ENCODE results near the gene MYOZ3. TPM values are rescaled to one million over a fixed set of nuclear protein-coding genes. Genes with fewer than 3 reads are reported as not detected.

The MYOZ3 gene
- total RNA-seq, 1 experiment from 2014 or later, result not detected

- no TSS peak for BruUV-seq (replicated peaks)
- Histone ChIP-seq H4K20me1 (ENCODE audit: insufficient read depth) (no peaks in the 10 kb centered on the region), H3K27me3 (ENCODE audit: insufficient read depth, low read depth) (no peaks in the 10 kb centered on the region), H3K36me3 (ENCODE audit: low read depth) (no peaks in the 10 kb centered on the region), H3K4me2 (no peak overlapping the region; the same call in 1 of the 2 replicates), H2AFZ (no peak overlapping the region), H3K79me2 (ENCODE audit: low read depth) (no peaks in the 10 kb centered on the region), H3F3A (ENCODE audit: insufficient read depth, low read depth) (peaks cover 26% of the 10 kb centered on the region), H3K9me3 (ENCODE audit: insufficient read depth, low read depth) (no peaks in the 10 kb centered on the region), H3K4me3 (no peak overlapping the region), H3K27ac (no peak overlapping the region), H3K4me1 (replicated peaks; ENCODE audit: insufficient read depth) (peaks cover 48% of the 10 kb centered on the region), H3K9me2 (ENCODE audit: insufficient read depth) (no peaks in the 10 kb centered on the region)
- peak; percentile 42 to 43 for DNase-seq
- ChIA-PET CTCF (no interaction called here), POLR2A (ENCODE audit: unreplicated experiment) (interaction anchor here (0.6 kb wide), 1 partner anchor 30 kb away, joined by 6 read pairs; no protein-coding TSS in a partner anchor)
- intact Hi-C loops (cut with micrococcal nuclease; ENCODE audit: unreplicated experiment), result no loop called here
- TF ChIP-seq CTCF (conservative IDR thresholded peaks at IDR 0.05) (no peak), EZH2 (IDR thresholded peaks at IDR 0.05; ENCODE audit: low read depth) (no peak)
Observed at GRCh38 chr5:150645070-150645700, 15.9 kb upstream of the MYOZ3 start.

DNA sequence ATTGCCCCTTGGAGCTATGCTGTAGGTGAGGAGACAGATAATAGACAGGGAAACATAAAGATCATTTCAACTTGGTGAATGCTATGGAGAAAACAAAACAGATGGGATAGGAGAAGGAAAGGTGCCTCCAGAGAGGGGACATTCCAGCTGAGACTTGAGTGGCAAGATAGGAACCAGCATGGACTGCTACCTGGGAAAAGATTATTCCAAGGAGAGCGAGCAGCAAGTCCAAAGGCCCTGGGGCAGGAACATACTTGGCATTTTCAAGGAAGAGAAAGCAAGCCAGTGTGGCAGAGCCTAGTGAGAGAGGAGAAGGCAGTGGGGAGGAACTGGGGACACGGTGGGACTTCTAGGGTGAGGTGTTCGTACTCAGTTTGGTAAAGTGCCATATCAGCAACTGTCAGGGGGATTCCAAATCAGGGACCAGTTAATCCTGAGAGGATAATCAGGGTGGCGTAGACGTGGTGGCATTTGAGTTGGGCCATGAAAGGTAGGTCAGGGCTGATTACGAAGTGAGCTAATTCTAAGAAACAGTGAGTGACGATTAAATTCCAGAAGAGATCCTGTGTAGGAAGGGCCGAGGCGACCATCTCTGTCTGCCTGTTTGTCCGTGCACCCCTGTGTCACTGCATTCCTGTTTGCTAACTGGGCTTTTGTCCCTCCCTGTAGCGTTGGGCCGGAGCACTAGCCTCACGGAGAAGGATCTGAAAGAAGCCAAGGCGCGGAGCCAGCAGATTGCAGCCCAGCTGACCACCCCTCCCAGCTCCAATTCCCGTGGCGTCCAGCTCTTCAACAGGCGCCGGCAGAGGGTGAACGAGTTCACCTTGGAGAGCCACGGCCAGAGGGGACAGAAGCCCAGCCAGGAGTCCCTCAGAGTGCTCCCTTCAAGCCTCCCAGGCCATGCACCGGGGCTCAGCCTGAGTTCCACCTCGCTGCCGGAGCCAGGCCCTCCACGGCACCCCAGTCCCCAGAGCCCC, 13.5 kb upstream of the MYOZ3 start:
- POLR2A ChIA-PET (ENCODE audit: unreplicated experiment), result no interaction called here
- Histone ChIP-seq H3K9me2 (ENCODE audit: insufficient read depth) (no peaks in the 10 kb centered on the region), H3K9me3 (ENCODE audit: insufficient read depth, low read depth) (no peaks in the 10 kb centered on the region), H4K20me1 (ENCODE audit: insufficient read depth) (no peaks in the 10 kb centered on the region), H2AFZ (no peak overlapping the region), H3K4me2 (no peak overlapping the region), H3K27me3 (ENCODE audit: insufficient read depth, low read depth) (no peaks in the 10 kb centered on the region), H3K4me1 (replicated peaks; ENCODE audit: insufficient read depth) (peaks cover 35% of the 10 kb centered on the region), H3K79me2 (ENCODE audit: low read depth) (no peaks in the 10 kb centered on the region), H3F3A (ENCODE audit: insufficient read depth, low read depth) (peaks cover 11% of the 10 kb centered on the region; the same call in 1 of the 2 replicates), H3K4me3 (no peak overlapping the region), H3K36me3 (ENCODE audit: low read depth) (no peaks in the 10 kb centered on the region), H3K27ac (no peak overlapping the region)
- intact Hi-C loops (cut with micrococcal nuclease; ENCODE audit: unreplicated experiment), result no loop called here
- CTCF ChIA-PET, result interaction anchor here (0.6 kb wide), 1 partner anchor 10 kb away, joined by 4 read pairs; no protein-coding TSS in a partner anchor
- BruUV-seq (replicated peaks), result no TSS peak
- no peak for DNase-seq
- TF ChIP-seq CTCF (conservative IDR thresholded peaks at IDR 0.05) (no peak), EZH2 (IDR thresholded peaks at IDR 0.05; ENCODE audit: low read depth) (no peak)

DNA sequence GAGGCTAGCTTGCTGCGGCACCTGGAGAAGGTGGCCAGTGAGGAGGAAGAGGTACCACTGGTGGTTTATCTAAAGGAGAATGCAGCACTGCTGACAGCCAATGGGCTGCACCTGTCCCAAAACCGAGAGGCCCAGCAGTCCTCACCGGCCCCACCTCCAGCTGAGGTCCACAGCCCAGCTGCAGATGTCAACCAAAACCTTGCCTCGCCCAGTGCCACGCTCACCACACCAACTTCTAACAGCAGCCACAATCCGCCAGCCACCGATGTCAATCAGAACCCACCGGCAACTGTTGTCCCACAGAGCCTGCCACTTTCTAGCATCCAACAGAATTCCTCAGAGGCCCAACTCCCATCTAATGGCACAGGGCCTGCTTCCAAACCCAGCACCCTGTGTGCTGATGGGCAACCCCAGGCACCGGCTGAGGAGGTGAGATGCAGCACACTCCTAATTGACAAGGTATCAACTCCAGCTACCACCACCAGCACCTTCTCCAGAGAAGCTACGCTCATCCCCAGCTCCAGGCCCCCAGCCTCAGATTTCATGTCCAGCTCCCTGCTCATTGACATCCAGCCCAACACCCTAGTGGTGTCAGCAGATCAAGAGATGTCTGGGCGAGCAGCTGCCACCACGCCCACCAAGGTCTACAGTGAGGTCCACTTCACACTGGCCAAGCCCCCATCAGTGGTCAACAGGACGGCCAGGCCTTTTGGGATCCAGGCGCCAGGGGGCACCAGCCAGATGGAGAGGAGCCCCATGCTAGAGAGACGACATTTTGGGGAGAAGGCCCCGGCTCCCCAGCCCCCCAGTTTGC, 12.6 kb upstream of the MYOZ3 start:
- H3K4me1 ChIP-seq (replicated peaks; ENCODE audit: insufficient read depth), result peaks cover 26% of the 10 kb centered on the region
- ChIA-PET POLR2A (ENCODE audit: unreplicated experiment) (no interaction called here), CTCF (no interaction called here)
- no peak overlapping the region for H3K4me3 ChIP-seq
- no peaks in the 10 kb centered on the region for H4K20me1 ChIP-seq (ENCODE audit: insufficient read depth)
- H3F3A ChIP-seq (ENCODE audit: insufficient read depth, low read depth), result peaks cover 6% of the 10 kb centered on the region; the same call in 1 of the 2 replicates
- no peak overlapping the region for H3K27ac ChIP-seq
- no peaks in the 10 kb centered on the region for H3K27me3 ChIP-seq (ENCODE audit: insufficient read depth, low read depth)
- no peak overlapping the region for H2AFZ ChIP-seq
- BruUV-seq (replicated peaks), result no TSS peak
- H3K79me2 ChIP-seq (ENCODE audit: low read depth), result no peaks in the 10 kb centered on the region
- no peaks in the 10 kb centered on the region for H3K9me3 ChIP-seq (ENCODE audit: insufficient read depth, low read depth)
- no peak for DNase-seq
- intact Hi-C loops (cut with micrococcal nuclease; ENCODE audit: unreplicated experiment), result no loop called here
- no peaks in the 10 kb centered on the region for H3K36me3 ChIP-seq (ENCODE audit: low read depth)
- TF ChIP-seq CTCF (conservative IDR thresholded peaks at IDR 0.05), result no peak
- no peak for TF ChIP-seq EZH2 (IDR thresholded peaks at IDR 0.05; ENCODE audit: low read depth)
- no peaks in the 10 kb centered on the region for H3K9me2 ChIP-seq (ENCODE audit: insufficient read depth)
- no peak overlapping the region for H3K4me2 ChIP-seq
